Trophoblast cell (in vitro differentiated cells and primary cell): ENCODE results near the gene ATL2.

ENCODE experiments used
- DNase-seq, 2 donors: peaks; one replicate each; pipeline ENCODE4 v3.0.0-alpha.2; 2016
- H2AFZ ChIP-seq: 2 replicates; pipeline ENCODE4 v1.6.1; 2013; ENCODE audit warnings: low read length, moderate library complexity, mild to moderate bottlenecking; ENCODE audit not compliant: insufficient read depth, poor library complexity
- H2AK5ac ChIP-seq: 2 replicates; pipeline ENCODE4 v1.6.1; 2013; ENCODE audit warnings: mild to moderate bottlenecking, low read length
- H2BK120ac ChIP-seq: 2 replicates; pipeline ENCODE4 v1.6.1; 2013; ENCODE audit warnings: low read length, mild to moderate bottlenecking, moderate library complexity; ENCODE audit not compliant: insufficient read depth, poor library complexity
- H2BK12ac ChIP-seq: 2 replicates; pipeline ENCODE4 v1.6.1; 2013; ENCODE audit warnings: mild to moderate bottlenecking, low read length, moderate library complexity
- H2BK5ac ChIP-seq: 2 replicates; pipeline ENCODE4 v1.6.1; 2013; ENCODE audit warnings: low read length, low read depth, moderate library complexity, mild to moderate bottlenecking; ENCODE audit not compliant: poor library complexity
- H3K14ac ChIP-seq: 2 replicates; pipeline ENCODE4 v1.6.1; 2013; ENCODE audit warnings: mild to moderate bottlenecking, low read length
- H3K18ac ChIP-seq: 2 replicates; pipeline ENCODE4 v1.6.1; 2013; ENCODE audit warnings: mild to moderate bottlenecking, low read length
- H3K23ac ChIP-seq: 2 replicates; pipeline ENCODE4 v1.6.1; 2013; ENCODE audit warnings: low read length
- H3K27ac ChIP-seq: 2 replicates; pipeline ENCODE4 v1.5.1; 2013; ENCODE audit warnings: low read depth, mild to moderate bottlenecking, inconsistent platforms, low read length, moderate library complexity
- H3K27me3 ChIP-seq: 2 replicates; pipeline ENCODE4 v1.6.1; 2013; ENCODE audit warnings: inconsistent platforms, mild to moderate bottlenecking, low read length, moderate library complexity; ENCODE audit not compliant: insufficient read depth
- H3K36me3 ChIP-seq, 2 experiments: 1 replicate in 1 of 2; 2 replicates in 1 of 2; pipeline ENCODE4 v1.6.1; 2013; ENCODE audit warnings: low read length in 2 of 2, mild to moderate bottlenecking in 2 of 2, moderate library complexity in 1 of 2; ENCODE audit not compliant: insufficient read depth in 2 of 2, control insufficient read depth in 1 of 2
- H3K4ac ChIP-seq: 2 replicates; pipeline ENCODE4 v1.6.1; 2013; ENCODE audit warnings: low read depth, mild to moderate bottlenecking, low read length, moderate library complexity
- H3K4me1 ChIP-seq, 2 experiments: 1 replicate in 1 of 2; 2 replicates in 1 of 2; pipeline ENCODE4 v1.6.1; 2013; ENCODE audit warnings: low read length in 2 of 2, mild to moderate bottlenecking in 2 of 2, moderate library complexity in 1 of 2; ENCODE audit not compliant: insufficient read depth in 2 of 2, control insufficient read depth in 1 of 2
- H3K4me2 ChIP-seq: 2 replicates; pipeline ENCODE4 v1.6.1; 2013; ENCODE audit warnings: inconsistent platforms, mild to moderate bottlenecking, low read length, moderate library complexity
- H3K4me3 ChIP-seq: 2 replicates; pipeline ENCODE4 v1.5.1; 2013; ENCODE audit warnings: mild to moderate bottlenecking, low read depth, low read length, inconsistent platforms
- H3K79me1 ChIP-seq: one replicate; pipeline ENCODE4 v1.6.1; 2013; ENCODE audit warnings: low read length
- H3K79me2 ChIP-seq: 2 replicates; pipeline ENCODE4 v1.6.1; 2013; ENCODE audit warnings: low read length, mild to moderate bottlenecking; ENCODE audit not compliant: control insufficient read depth, insufficient read depth, poor library complexity
- H3K9ac ChIP-seq: 2 replicates; pipeline ENCODE4 v1.6.1; 2013; ENCODE audit warnings: mild to moderate bottlenecking, low read length
- H3K9me3 ChIP-seq: 2 replicates; pipeline ENCODE4 v1.6.1; 2013; ENCODE audit warnings: low read depth, mild to moderate bottlenecking, control low read depth, inconsistent platforms, low read length; ENCODE audit not compliant: insufficient read depth
- H4K12ac ChIP-seq: 2 replicates; pipeline ENCODE4 v1.6.1; 2013; ENCODE audit warnings: low read depth, mild to moderate bottlenecking, low read length, moderate library complexity
- H4K8ac ChIP-seq: 2 replicates; pipeline ENCODE4 v1.6.1; 2013; ENCODE audit warnings: low read depth, mild to moderate bottlenecking, low read length, moderate library complexity
- H4K91ac ChIP-seq: one replicate; pipeline ENCODE4 v1.6.1; 2013; ENCODE audit warnings: low read depth, mild to moderate bottlenecking, low read length, moderate library complexity
- WGBS: extraction: QIAGEN DNeasy Blood & Tissue Kit; methylation state at CpG from one replicate; pipeline ENCODE4 v1.1.7; 2013; ENCODE audit warnings: missing lambda C conversion rate; ENCODE audit not compliant: insufficient read length, insufficient coverage; ENCODE audit errors: extremely low coverage; 5-methylcytosine and 5-hydroxymethylcytosine counted together

The ATL2 gene

GRCh38 chr2:38317725-38318124, 59.3 kb downstream of the ATL2 start:
- Histone ChIP-seq H3K14ac (no peak overlapping the region), H3K36me3 (peaks cover 10 to 11% of the 10 kb centered on the region in 2 experiments), H4K91ac (no peak overlapping the region), H3K9ac (no peak overlapping the region), H3K27me3 (no peaks in the 10 kb centered on the region), H2BK12ac (no peak overlapping the region), H3K79me1 (no peaks in the 10 kb centered on the region), H3K9me3 (no peaks in the 10 kb centered on the region), H3K4me2 (no peak overlapping the region), H3K23ac (no peak overlapping the region), H3K4ac (no peak overlapping the region), H4K12ac (no peak overlapping the region), H4K8ac (no peak overlapping the region), H2BK120ac (no peak overlapping the region), H3K27ac (no peak overlapping the region), H3K79me2 (no peaks in the 10 kb centered on the region), H3K4me3 (no peak overlapping the region), H2BK5ac (no peak overlapping the region), H3K4me1 (no peaks in the 10 kb centered on the region), H2AFZ (no peak overlapping the region), H2AK5ac (no peak overlapping the region), H3K18ac (no peak overlapping the region)
- no peak for DNase-seq

GRCh38 chr2:38315707-38316333, 61.3 kb downstream of the ATL2 start:
- Histone ChIP-seq H3K9ac (no peak overlapping the region), H3K9me3 (no peaks in the 10 kb centered on the region), H4K8ac (no peak overlapping the region), H3K23ac (no peak overlapping the region), H3K4ac (no peak overlapping the region), H3K18ac (no peak overlapping the region), H3K79me2 (no peaks in the 10 kb centered on the region), H2AK5ac (no peak overlapping the region), H4K91ac (no peak overlapping the region), H3K4me3 (no peak overlapping the region), H2BK12ac (no peak overlapping the region), H2BK5ac (no peak overlapping the region), H3K27me3 (no peaks in the 10 kb centered on the region), H3K27ac (no peak overlapping the region), H4K12ac (no peak overlapping the region), H3K14ac (no peak overlapping the region), H3K4me1 (no peaks in the 10 kb centered on the region), H3K79me1 (no peaks in the 10 kb centered on the region), H2BK120ac (no peak overlapping the region), H2AFZ (no peak overlapping the region), H3K4me2 (no peak overlapping the region), H3K36me3 (peaks cover 14% of the 10 kb centered on the region in 2 experiments)
- DNase-seq, result peak; percentile 35 to 80
- no CpG with 5 or more reads among the region's 2 CpGs for WGBS

- H4K8ac ChIP-seq, result no peak overlapping the region
- H3K9me3 ChIP-seq, result no peaks in the 10 kb centered on the region
- H3K4me1 ChIP-seq, result no peaks in the 10 kb centered on the region
- no CpG with 5 or more reads among the region's 1 CpG for whole genome bisulfite sequencing
- no peak overlapping the region for H4K91ac ChIP-seq
- H2BK5ac ChIP-seq, result no peak overlapping the region
- H3K4me2 ChIP-seq, result no peak overlapping the region
- H3K27me3 ChIP-seq, result no peaks in the 10 kb centered on the region
- peaks cover 7 to 9% of the 10 kb centered on the region in 2 experiments for H3K36me3 ChIP-seq
- H3K4me3 ChIP-seq, result no peak overlapping the region
- H2AFZ ChIP-seq, result no peak overlapping the region
- H3K79me2 ChIP-seq, result no peaks in the 10 kb centered on the region
- DNase-seq, result no peak
- no peak overlapping the region for H3K4ac ChIP-seq
- no peak overlapping the region for H3K9ac ChIP-seq
- H4K12ac ChIP-seq, result no peak overlapping the region
- no peak overlapping the region for H3K27ac ChIP-seq
- H2BK120ac ChIP-seq, result no peak overlapping the region
- no peak overlapping the region for H3K23ac ChIP-seq
- H2BK12ac ChIP-seq, result no peak overlapping the region
- H3K18ac ChIP-seq, result no peak overlapping the region
- H3K79me1 ChIP-seq, result no peaks in the 10 kb centered on the region
- no peak overlapping the region for H3K14ac ChIP-seq
- no peak overlapping the region for H2AK5ac ChIP-seq
Measured at GRCh38 chr2:38308821-38309220, 68.3 kb downstream of the ATL2 start.

GRCh38 chr2:38301969-38302702, 74.9 kb downstream of the ATL2 start:
- Histone ChIP-seq H3K79me1 (no peaks in the 10 kb centered on the region), H3K36me3 (peaks cover 2 to 9% of the 10 kb centered on the region in 2 experiments), H3K4me2 (no peak overlapping the region), H3K23ac (no peak overlapping the region), H3K14ac (no peak overlapping the region), H3K18ac (no peak overlapping the region), H3K79me2 (no peaks in the 10 kb centered on the region), H3K4me3 (no peak overlapping the region), H2BK12ac (no peak overlapping the region), H4K12ac (no peak overlapping the region), H3K27me3 (no peaks in the 10 kb centered on the region), H3K27ac (no peak overlapping the region), H2AK5ac (no peak overlapping the region), H3K9me3 (no peaks in the 10 kb centered on the region), H2BK5ac (no peak overlapping the region), H3K4me1 (peaks cover 0 to 4% of the 10 kb centered on the region in 2 experiments), H2AFZ (no peak overlapping the region), H4K8ac (no peak overlapping the region), H2BK120ac (no peak overlapping the region), H3K4ac (no peak overlapping the region), H3K9ac (no peak overlapping the region), H4K91ac (no peak overlapping the region)
- WGBS, result no CpG with 5 or more reads among the region's 3 CpGs
- DNase-seq, result no peak
